Neural cell (in vitro differentiated cells): ENCODE data around the gene ARSB. TPM values are rescaled to one million over a fixed set of nuclear protein-coding genes. Genes with fewer than 3 reads are reported as not detected.

Source experiments
- H2AFZ ChIP-seq: fragments of 200-600, 300-800 bp; sonication (generic), shearing (Covaris generic); 2 replicates; pipeline ENCODE4 v1.6.0; 2014; ENCODE audit warnings: low read depth, mild to moderate bottlenecking, antibody characterized with exemption, low read length, moderate library complexity
- H3F3A ChIP-seq: fragments of 200-600 bp; shearing (Covaris generic); 2 replicates; pipeline ENCODE4 v1.6.1; 2016; ENCODE audit warnings: mild to moderate bottlenecking, moderate library complexity, mixed read lengths, antibody characterized with exemption, low read length; ENCODE audit not compliant: insufficient read depth, poor library complexity, severe bottlenecking
- H3K27ac ChIP-seq: fragments of 200-600, 300-800 bp; sonication (generic), shearing (Covaris generic); 2 replicates; pipeline ENCODE4 v1.5.1; 2014; ENCODE audit warnings: mild to moderate bottlenecking, low read length, moderate library complexity
- H3K27me3 ChIP-seq: fragments of 300-800, 200-600 bp; sonication (generic), shearing (Covaris generic); 2 replicates; pipeline ENCODE4 v1.6.0; 2014; ENCODE audit warnings: mild to moderate bottlenecking, low read depth, low read length, moderate library complexity; ENCODE audit not compliant: insufficient read depth
- H3K36me3 ChIP-seq: fragments of 300-800, 200-600 bp; sonication (generic), shearing (Covaris generic); 2 replicates; pipeline ENCODE4 v1.5.1; 2014; ENCODE audit warnings: mild to moderate bottlenecking, antibody characterized with exemption, low read length, moderate library complexity; ENCODE audit not compliant: insufficient read depth
- H3K4me2 ChIP-seq: fragments of 300-800, 200-600 bp; sonication (generic), shearing (Covaris generic); 2 replicates; pipeline ENCODE4 v1.6.0; 2014; ENCODE audit warnings: mild to moderate bottlenecking, low read length
- H3K4me3 ChIP-seq: fragments of 300-800, 200-600 bp; sonication (generic), shearing (Covaris generic); 2 replicates; pipeline ENCODE4 v1.5.1; 2014; ENCODE audit warnings: mild to moderate bottlenecking, low read length, moderate library complexity
- H3K79me2 ChIP-seq: fragments of 200-600 bp; shearing (Covaris generic); replicated peaks from 2 replicates; pipeline ENCODE4 v1.6.0; 2014; ENCODE audit warnings: mild to moderate bottlenecking, low read length, moderate library complexity; ENCODE audit not compliant: insufficient read depth
- H3K9ac ChIP-seq: fragments of 300-800, 200-600 bp; sonication (generic), shearing (Covaris generic); 2 replicates; pipeline ENCODE4 v1.6.1; 2016; ENCODE audit warnings: mild to moderate bottlenecking, low read length, mixed read lengths
- H3K9me2 ChIP-seq: fragments of 200-600 bp; shearing (Covaris generic); 2 replicates; pipeline ENCODE4 v1.6.1; 2016; ENCODE audit warnings: mild to moderate bottlenecking, low read length, mixed read lengths; ENCODE audit not compliant: insufficient read depth
- H3K9me3 ChIP-seq: fragments of 200-600, 300-800 bp; sonication (generic), shearing (Covaris generic); 2 replicates; pipeline ENCODE4 v1.6.1; 2016; ENCODE audit warnings: mild to moderate bottlenecking, mixed run types, low read length, moderate library complexity, mixed read lengths
- H4K20me1 ChIP-seq: fragments of 200-600 bp; shearing (Covaris generic); 2 replicates; pipeline ENCODE4 v1.6.1; 2016; ENCODE audit warnings: mild to moderate bottlenecking, mixed run types; ENCODE audit not compliant: insufficient read depth
- CTCF ChIP-seq: fragments of 450-650 bp; IDR thresholded peaks from 2 replicates; pipeline ENCODE4 v1.5.1; 2014; ENCODE audit warnings: antibody characterized with exemption, mild to moderate bottlenecking, moderate library complexity; ENCODE audit not compliant: poor library complexity, severe bottlenecking
- EP300 ChIP-seq: fragments of 450-650 bp; conservative IDR thresholded peaks from 2 replicates; pipeline ENCODE4 v1.6.1; 2014; ENCODE audit warnings: antibody characterized with exemption, mild to moderate bottlenecking, moderate library complexity; ENCODE audit not compliant: poor library complexity, severe bottlenecking
- EZH2 ChIP-seq: fragments of 200-600, 300-800 bp; shearing (Covaris generic), sonication (generic); IDR thresholded peaks from 2 replicates; pipeline ENCODE4 v1.6.1; 2014; ENCODE audit warnings: antibody characterized with exemption, low read length, borderline replicate concordance, mild to moderate bottlenecking; ENCODE audit not compliant: insufficient read depth, poor library complexity, severe bottlenecking
- MXI1 ChIP-seq: fragments of 450-650 bp; conservative IDR thresholded peaks from 2 replicates; pipeline ENCODE4 v1.6.1; 2014; ENCODE audit warnings: antibody characterized with exemption, mild to moderate bottlenecking; ENCODE audit not compliant: poor library complexity, severe bottlenecking
- POLR2AphosphoS5 ChIP-seq: IDR thresholded peaks from 2 replicates; pipeline ENCODE4 v1.6.1; 2012
- RAD21 ChIP-seq: fragments of 450-650 bp; conservative IDR thresholded peaks from 2 replicates; pipeline ENCODE4 v1.6.1; 2014; ENCODE audit warnings: antibody characterized with exemption, mild to moderate bottlenecking, moderate library complexity
- REST ChIP-seq: IDR thresholded peaks from 2 replicates; pipeline ENCODE4 v1.6.1; 2012; ENCODE audit warnings: borderline replicate concordance
- SMC3 ChIP-seq: fragments of 450-650 bp; conservative IDR thresholded peaks from 2 replicates; pipeline ENCODE4 v1.6.1; 2014; ENCODE audit warnings: antibody characterized with exemption, mild to moderate bottlenecking, moderate library complexity; ENCODE audit not compliant: poor library complexity
- TAF1 ChIP-seq: IDR thresholded peaks from 2 replicates; pipeline ENCODE4 v1.6.1; 2012; ENCODE audit warnings: low read depth
- polyA plus RNA-seq: library from polyadenylated mRNA; depleted of rRNA; stranded (reverse); fragments of >200 nt; gene quantifications from 2 replicates; pipeline ENCODE4 v1.2.3, GENCODE V29; 2014

ARSB gene
- polyA plus RNA-seq, 1 donor from 2014 or later: 8.7 TPM

GRCh38 chr5:79005151-79005550 is 20.0 kb upstream of the ARSB start:
- no peaks in the 10 kb centered on the region for H3K79me2 ChIP-seq
- no peak overlapping the region for H2AFZ ChIP-seq
- H3K4me3 ChIP-seq: no peak overlapping the region
- H3F3A ChIP-seq: no peaks in the 10 kb centered on the region
- H3K4me2 ChIP-seq: peak overlapping the region; percentile 8
- no peaks in the 10 kb centered on the region for H3K27me3 ChIP-seq
- no peaks in the 10 kb centered on the region for H3K36me3 ChIP-seq
- H3K9me2 ChIP-seq: no peaks in the 10 kb centered on the region
- H3K9ac ChIP-seq: no peak overlapping the region
- TF ChIP-seq CTCF (no peak), TAF1 (no peak), MXI1 (no peak), REST (no peak), POLR2AphosphoS5 (no peak), SMC3 (no peak), EZH2 (no peak), EP300 (no peak), RAD21 (no peak)
- H3K9me3 ChIP-seq: no peaks in the 10 kb centered on the region
- H3K27ac ChIP-seq: peak overlapping the region; percentile 37
- H4K20me1 ChIP-seq: no peaks in the 10 kb centered on the region

GRCh38 chr5:79002374-79002773 is 17.3 kb upstream of the ARSB start:
- H3K4me2 ChIP-seq: no peak overlapping the region

GRCh38 chr5:79001471-79001870 is 16.4 kb upstream of the ARSB start:
- no peaks in the 10 kb centered on the region for H3K79me2 ChIP-seq
- H3K4me2 ChIP-seq: no peak overlapping the region
- no peak overlapping the region for H3K27ac ChIP-seq
- no peaks in the 10 kb centered on the region for H3K27me3 ChIP-seq
- no peak overlapping the region for H3K4me3 ChIP-seq
- no peaks in the 10 kb centered on the region for H4K20me1 ChIP-seq
- no peak for TF ChIP-seq SMC3
- TF ChIP-seq MXI1: no peak
- TF ChIP-seq CTCF: no peak
- TF ChIP-seq TAF1: no peak
- no peak for TF ChIP-seq EP300
- H3K9ac ChIP-seq: no peak overlapping the region
- no peaks in the 10 kb centered on the region for H3K36me3 ChIP-seq
- H2AFZ ChIP-seq: no peak overlapping the region
- no peaks in the 10 kb centered on the region for H3K9me2 ChIP-seq
- no peaks in the 10 kb centered on the region for H3K9me3 ChIP-seq
- H3F3A ChIP-seq: no peaks in the 10 kb centered on the region

More at GRCh38 chr5:79002374-79002773, 17.3 kb upstream of the ARSB start:
- Histone ChIP-seq H2AFZ (no peak overlapping the region), H3K27me3 (no peaks in the 10 kb centered on the region), H3F3A (no peaks in the 10 kb centered on the region), H3K9me2 (no peaks in the 10 kb centered on the region), H3K9ac (no peak overlapping the region), H4K20me1 (no peaks in the 10 kb centered on the region), H3K9me3 (no peaks in the 10 kb centered on the region), H3K79me2 (no peaks in the 10 kb centered on the region), H3K27ac (no peak overlapping the region), H3K36me3 (no peaks in the 10 kb centered on the region), H3K4me3 (no peak overlapping the region)
- no peak for TF ChIP-seq SMC3
